GM23338 (cell line): ENCODE results near the gene C10orf90. TPM values are rescaled to one million over a fixed set of nuclear protein-coding genes. Genes with fewer than 3 reads are reported as not detected.

Experiments used
- ATAC-seq: fragments of 200-7000 bp; cut with Tn5 transposase; 3 replicates; pipeline ENCODE4 v1.9.1; 2020
- DNase-seq: peaks from one replicate; pipeline ENCODE4 v3.0.0-alpha.2; 2015; ENCODE audit warnings: low spot score
- H2AFZ ChIP-seq: fragments of 200-600 bp; sonication (generic); 2 replicates; pipeline ENCODE4 v1.8.0; 2016; ENCODE audit warnings: antibody characterized with exemption, mild to moderate bottlenecking, moderate library complexity
- H3F3A ChIP-seq: fragments of 200-600 bp; sonication (generic); replicated peaks from 2 replicates; pipeline ENCODE4 v1.8.0; 2017; ENCODE audit warnings: antibody characterized with exemption, mixed run types, low read depth
- H3K27ac ChIP-seq: fragments of 200-600 bp; sonication (generic); 2 replicates; pipeline ENCODE4 v1.6.1; 2016; ENCODE audit warnings: low read depth
- H3K27me3 ChIP-seq: fragments of 200-600 bp; sonication (generic); 2 replicates; pipeline ENCODE4 v1.8.0; 2016; ENCODE audit warnings: mild to moderate bottlenecking, mixed run types, moderate library complexity; ENCODE audit not compliant: insufficient read depth
- H3K36me3 ChIP-seq: fragments of 200-600 bp; sonication (generic); 2 replicates; pipeline ENCODE4 v1.8.0; 2016; ENCODE audit warnings: mild to moderate bottlenecking; ENCODE audit not compliant: insufficient read depth
- H3K4me1 ChIP-seq: fragments of 200-600 bp; sonication (generic); 2 replicates; pipeline ENCODE4 v1.8.0; 2016; ENCODE audit warnings: mild to moderate bottlenecking, moderate library complexity; ENCODE audit not compliant: insufficient read depth
- H3K4me2 ChIP-seq: fragments of 200-600 bp; sonication (generic); 2 replicates; pipeline ENCODE4 v1.7.1; 2017; ENCODE audit warnings: mixed run types
- H3K4me3 ChIP-seq: fragments of 200-600 bp; sonication (generic); 2 replicates; pipeline ENCODE4 v1.6.1; 2016; ENCODE audit warnings: mixed run types
- H3K79me2 ChIP-seq: fragments of 200-600 bp; sonication (generic); replicated peaks from 2 replicates; pipeline ENCODE4 v1.8.0; 2017; ENCODE audit warnings: mild to moderate bottlenecking; ENCODE audit not compliant: insufficient read depth
- H3K9me2 ChIP-seq: fragments of 200-600 bp; sonication (generic); 2 replicates; pipeline ENCODE4 v1.8.0; 2017; ENCODE audit not compliant: insufficient read depth
- H4K20me1 ChIP-seq: fragments of 200-600 bp; sonication (generic); replicated peaks from 2 replicates; pipeline ENCODE4 v1.8.0; 2017; ENCODE audit warnings: mild to moderate bottlenecking; ENCODE audit not compliant: insufficient read depth
- H3K27ac Mint-ChIP-seq: 2 replicates; pipeline ENCODE4 v1.8.0; 2020; ENCODE audit warnings: inconsistent platforms, mild to moderate bottlenecking, moderate library complexity, mixed read lengths
- H3K27me3 Mint-ChIP-seq: 3 replicates; pipeline ENCODE4 v1.8.0; 2022; ENCODE audit warnings: low read depth, mild to moderate bottlenecking, moderate library complexity, mixed read lengths, inconsistent platforms; ENCODE audit not compliant: insufficient read depth, poor library complexity
- H3K36me3 Mint-ChIP-seq: 3 replicates; pipeline ENCODE4 v1.8.0; 2021; ENCODE audit warnings: low read depth, mild to moderate bottlenecking, inconsistent platforms, moderate library complexity, mixed read lengths
- H3K4me1 Mint-ChIP-seq: 3 replicates; pipeline ENCODE4 v1.8.0; 2020; ENCODE audit warnings: mild to moderate bottlenecking, inconsistent platforms, mixed read lengths
- H3K4me3 Mint-ChIP-seq: 3 replicates; pipeline ENCODE4 v1.8.0; 2021; ENCODE audit warnings: moderate library complexity, mild to moderate bottlenecking, inconsistent platforms, mixed read lengths
- H3K9me3 Mint-ChIP-seq: 3 replicates; pipeline ENCODE4 v1.8.0; 2020; ENCODE audit warnings: moderate library complexity, mild to moderate bottlenecking, inconsistent platforms, mixed read lengths
- CTCF ChIP-seq, 2 experiments: fragments of 200-600 bp in 1 of 2; sonication (generic) in 1 of 2; conservative IDR thresholded peaks; 2 replicates each; pipeline versions ENCODE4 v1.5.1 to v1.6.1; 2016 to 2017; ENCODE audit warnings: antibody characterized with exemption in 2 of 2, low read depth in 2 of 2, mild to moderate bottlenecking in 2 of 2, moderate library complexity in 1 of 2
- ETS1 ChIP-seq: IDR thresholded peaks from 2 replicates; pipeline ENCODE4 v1.6.1; 2016; ENCODE audit warnings: antibody characterized with exemption
- JUNB ChIP-seq: IDR thresholded peaks from one replicate; pipeline ENCODE4 v1.6.1; 2016; ENCODE audit warnings: antibody characterized with exemption; ENCODE audit not compliant: unreplicated experiment
- NANOG ChIP-seq: IDR thresholded peaks from 2 replicates; pipeline ENCODE4 v1.6.1; 2016; ENCODE audit warnings: antibody characterized with exemption, borderline replicate concordance
- REST ChIP-seq: IDR thresholded peaks from one replicate; pipeline ENCODE4 v1.6.1; 2018; ENCODE audit warnings: antibody characterized with exemption; ENCODE audit not compliant: unreplicated experiment
- STAT1 ChIP-seq: IDR thresholded peaks from one replicate; pipeline ENCODE4 v1.6.1; 2016; ENCODE audit warnings: antibody characterized with exemption; ENCODE audit not compliant: unreplicated experiment
- ZNF114 ChIP-seq: fragments of 250-450 bp; sonication (Bioruptor Pico); IDR thresholded peaks from 2 replicates; pipeline ENCODE4 v1.5.0; 2020; ENCODE audit warnings: mild to moderate bottlenecking, moderate library complexity
- ZNF331 ChIP-seq: fragments of 250-450 bp; sonication (Bioruptor Pico); IDR thresholded peaks from 2 replicates; pipeline ENCODE4 v1.5.0; 2020; ENCODE audit warnings: low read depth, mild to moderate bottlenecking, moderate library complexity
- polyA plus RNA-seq: library from polyadenylated mRNA; unstranded; fragments of >200 nt; fragmentation: Nextera tagmentation; extraction: Ambion mirVana; gene quantifications from 2 replicates; pipeline ENCODE4 v1.2.1, GENCODE V29; 2016
- total RNA-seq: library from RNA; depleted of rRNA; stranded (reverse); fragments of >200 nt; shearing (Covaris generic); gene quantifications from 2 replicates; pipeline ENCODE4 v1.2.3, GENCODE V29; 2014

C10orf90 gene
- total and polyA plus RNA-seq, 2 experiments from 2014 or later, result 0.76 to 0.97 TPM

GRCh38 chr10:126536656-126537055 lies 133.8 kb downstream of the C10orf90 start (continued):
- TF ChIP-seq ZNF331 (no peak), ETS1 (no peak), ZNF114 (no peak), REST (no peak)

- no peaks in the 10 kb centered on the region for H3K4me1 ChIP-seq
- Mint-ChIP-seq H3K27ac (no peak overlapping the region), H3K4me3 (no peak overlapping the region), H3K4me1 (0 out of 3 replicates have a peak, but pooled peaks cover 4% of the 10 kb centered on the region), H3K27me3 (peaks cover 2% of the 10 kb centered on the region), H3K36me3 (no peaks in the 10 kb centered on the region), H3K9me3 (no peaks in the 10 kb centered on the region)
- H3K27me3 ChIP-seq, result no peaks in the 10 kb centered on the region
- H2AFZ ChIP-seq, result no peak overlapping the region
- H3K9me2 ChIP-seq, result no peaks in the 10 kb centered on the region
- TF ChIP-seq NANOG, result no peak
- TF ChIP-seq REST, result peak; percentile 68
- H3K27ac ChIP-seq, result no peak overlapping the region
- H4K20me1 ChIP-seq, result no peaks in the 10 kb centered on the region
- DNase-seq (peak; percentile 33), ATAC-seq (peak; percentile 65)
- no peaks in the 10 kb centered on the region for H3K36me3 ChIP-seq
- H3K4me2 ChIP-seq, result no peak overlapping the region
- no peaks in the 10 kb centered on the region for H3F3A ChIP-seq
- no peaks in the 10 kb centered on the region for H3K79me2 ChIP-seq
- H3K4me3 ChIP-seq, result no peak overlapping the region
These were observed 134.3 kb downstream of the C10orf90 start for GRCh38 chr10:126536148-126536547.

GRCh38 chr10:126533644-126534043 lies 136.8 kb downstream of the C10orf90 start:
- H3F3A ChIP-seq, result no peaks in the 10 kb centered on the region
- H3K4me1 Mint-ChIP-seq, result no peaks in the 10 kb centered on the region
- TF ChIP-seq ZNF331, result no peak
- TF ChIP-seq REST, result no peak
- no peak for TF ChIP-seq ZNF114
- no peak for TF ChIP-seq STAT1
- no peak for TF ChIP-seq NANOG
- no peak for TF ChIP-seq JUNB
- no peak for TF ChIP-seq CTCF (conservative IDR thresholded peaks at IDR 0.05; ENCODE audit: low read depth in 2 of 2)
- H3K36me3 Mint-ChIP-seq, result no peaks in the 10 kb centered on the region
- H3K9me2 ChIP-seq, result no peaks in the 10 kb centered on the region
- H3K4me1 ChIP-seq, result no peaks in the 10 kb centered on the region
- H3K27me3 ChIP-seq, result no peaks in the 10 kb centered on the region
- no peak for ATAC-seq
- H3K9me3 Mint-ChIP-seq, result no peaks in the 10 kb centered on the region
- DNase-seq, result no peak
- H3K36me3 ChIP-seq, result no peaks in the 10 kb centered on the region
- H3K4me3 Mint-ChIP-seq, result no peak overlapping the region
- H3K4me2 ChIP-seq, result no peak overlapping the region
- H3K27ac ChIP-seq, result no peak overlapping the region
- no peak overlapping the region for H3K4me3 ChIP-seq
- H4K20me1 ChIP-seq, result no peaks in the 10 kb centered on the region
- H3K79me2 ChIP-seq, result no peaks in the 10 kb centered on the region
- H3K27ac Mint-ChIP-seq, result no peak overlapping the region
- H2AFZ ChIP-seq, result no peak overlapping the region
- peaks cover 2% of the 10 kb centered on the region for H3K27me3 Mint-ChIP-seq
